Thyroid gland (tissue), 4 donors: ENCODE data around the gene BPHL. TPM values are rescaled to one million over a fixed set of nuclear protein-coding genes. Genes with fewer than 3 reads are reported as not detected.

Experiments used
- DNase-seq, 2 donors: peaks; one replicate each; pipeline ENCODE4 v3.0.0-alpha.2; 2019
- H3K27ac ChIP-seq, 3 donors: fragments of 200-600 bp; sonication (generic); 1 replicate in 2 of 3; 2 replicates in 1 of 3; pipeline ENCODE4 v1.5.1; 2016 to 2019; ENCODE audit warnings: mild to moderate bottlenecking in 1 of 3, moderate library complexity in 1 of 3
- H3K27me3 ChIP-seq: fragments of 200-600 bp; sonication (generic); one replicate; pipeline ENCODE4 v1.5.1; 2019
- H3K36me3 ChIP-seq, 2 donors: fragments of 200-600 bp; sonication (generic); one replicate each; pipeline ENCODE4 v1.5.1; 2016 to 2019
- H3K4me1 ChIP-seq, 2 donors: fragments of 200-600 bp; sonication (generic); one replicate each; pipeline ENCODE4 v1.5.1; 2017 to 2019
- H3K4me3 ChIP-seq, 3 donors: fragments of 200-600 bp; sonication (generic); replicated peaks in 1 of 3; 1 replicate in 2 of 3; 2 replicates in 1 of 3; pipeline ENCODE4 v1.5.1; 2016; ENCODE audit warnings: mild to moderate bottlenecking in 1 of 3
- H3K9me3 ChIP-seq: fragments of 200-600 bp; sonication (generic); one replicate; pipeline ENCODE4 v1.5.1; 2017
- POLR2A ChIP-seq, 2 donors: fragments of 450-650 bp; IDR thresholded peaks; one replicate each; pipeline ENCODE4 v1.6.1; 2017; ENCODE audit warnings: antibody characterized with exemption in 2 of 2, mild to moderate bottlenecking in 2 of 2, moderate library complexity in 1 of 2
- WGBS, 2 donors: methylation state at CpG; one replicate each; pipeline ENCODE4 v1.1.5; 2017; 5-methylcytosine and 5-hydroxymethylcytosine counted together
- intact Hi-C: fragments of 100-400 bp; cut with DNase I; formaldehyde crosslinking; loops from one replicate; pipeline ENCODE4 v1.15.1; 2023
- total RNA-seq, 4 donors: library from RNA; depleted of rRNA; stranded (reverse); fragments of >200 nt; gene quantifications; one replicate each; pipeline ENCODE4 v1.2.3, GENCODE V29; 2016
- TF ChIP-seq, protein P1 (sequence below), 6 experiments: fragments of 200-600 bp in 3 of 6; fragments of 450-650 bp in 3 of 6; sonication (generic) in 3 of 6; IDR thresholded peaks; one replicate each; pipeline ENCODE4 v1.5.1; 2016 to 2019; ENCODE audit warnings: antibody characterized with exemption in 6 of 6, mild to moderate bottlenecking in 2 of 6, inconsistent platforms in 1 of 6, moderate library complexity in 1 of 6

The BPHL gene
- total RNA-seq, 4 donors from 2014 or later: 8.6 to 17.5 (median 11.9) TPM

DNA sequence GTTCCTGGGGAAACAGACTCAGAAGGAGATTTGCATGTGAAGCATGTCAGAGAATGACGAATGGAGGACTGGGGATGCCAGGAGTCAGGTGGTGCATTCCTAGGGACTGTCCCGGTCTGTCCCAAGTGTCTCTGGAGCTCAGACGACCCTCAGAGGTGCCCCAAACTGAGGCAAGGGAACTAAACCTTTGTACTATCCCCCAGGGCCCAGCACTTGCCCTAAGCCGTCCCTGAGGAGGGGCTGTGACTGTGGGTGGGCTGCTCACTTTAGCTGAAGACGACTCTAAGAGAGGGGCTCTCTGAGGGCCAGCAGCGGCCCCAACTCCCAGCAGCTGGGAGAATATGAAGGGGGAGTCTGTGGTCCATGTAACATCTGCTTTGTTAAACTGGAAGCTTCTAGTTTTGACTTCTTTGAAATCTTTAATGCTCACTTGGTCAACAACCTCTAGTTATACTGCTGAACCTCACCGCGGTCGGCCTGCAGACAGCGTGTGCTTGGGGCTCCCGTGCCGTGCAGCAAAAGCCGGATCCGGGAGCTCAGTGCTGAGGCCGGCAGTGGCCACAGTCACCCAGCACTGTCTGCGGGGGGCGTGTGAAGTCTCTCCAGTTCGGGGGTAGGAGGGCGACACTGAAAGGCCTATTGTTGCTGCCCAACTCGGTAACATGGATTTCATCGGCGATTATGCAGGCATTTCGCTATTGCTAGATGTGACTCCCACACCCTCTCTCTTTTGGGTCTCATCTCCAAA, 74.8 kb downstream of the BPHL start:
- Histone ChIP-seq H3K27me3 (no peaks in the 10 kb centered on the region), H3K9me3 (no peaks in the 10 kb centered on the region), H3K27ac (no peak overlapping the region), H3K4me1 (no peaks in the 10 kb centered on the region), H3K4me3 (no peak overlapping the region), H3K36me3 (no peaks in the 10 kb centered on the region)
- no peak for TF ChIP-seq POLR2A (IDR thresholded peaks at IDR 0.05)
- TF ChIP-seq, protein P1, sequence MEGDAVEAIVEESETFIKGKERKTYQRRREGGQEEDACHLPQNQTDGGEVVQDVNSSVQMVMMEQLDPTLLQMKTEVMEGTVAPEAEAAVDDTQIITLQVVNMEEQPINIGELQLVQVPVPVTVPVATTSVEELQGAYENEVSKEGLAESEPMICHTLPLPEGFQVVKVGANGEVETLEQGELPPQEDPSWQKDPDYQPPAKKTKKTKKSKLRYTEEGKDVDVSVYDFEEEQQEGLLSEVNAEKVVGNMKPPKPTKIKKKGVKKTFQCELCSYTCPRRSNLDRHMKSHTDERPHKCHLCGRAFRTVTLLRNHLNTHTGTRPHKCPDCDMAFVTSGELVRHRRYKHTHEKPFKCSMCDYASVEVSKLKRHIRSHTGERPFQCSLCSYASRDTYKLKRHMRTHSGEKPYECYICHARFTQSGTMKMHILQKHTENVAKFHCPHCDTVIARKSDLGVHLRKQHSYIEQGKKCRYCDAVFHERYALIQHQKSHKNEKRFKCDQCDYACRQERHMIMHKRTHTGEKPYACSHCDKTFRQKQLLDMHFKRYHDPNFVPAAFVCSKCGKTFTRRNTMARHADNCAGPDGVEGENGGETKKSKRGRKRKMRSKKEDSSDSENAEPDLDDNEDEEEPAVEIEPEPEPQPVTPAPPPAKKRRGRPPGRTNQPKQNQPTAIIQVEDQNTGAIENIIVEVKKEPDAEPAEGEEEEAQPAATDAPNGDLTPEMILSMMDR (IDR thresholded peaks at IDR 0.05): no peak
- 82 to 84% methylated on average over 14 to 23 of the region's 23 CpGs for WGBS, 2 donors
- intact Hi-C loops: no loop called here
- DNase-seq: no peak

DNA sequence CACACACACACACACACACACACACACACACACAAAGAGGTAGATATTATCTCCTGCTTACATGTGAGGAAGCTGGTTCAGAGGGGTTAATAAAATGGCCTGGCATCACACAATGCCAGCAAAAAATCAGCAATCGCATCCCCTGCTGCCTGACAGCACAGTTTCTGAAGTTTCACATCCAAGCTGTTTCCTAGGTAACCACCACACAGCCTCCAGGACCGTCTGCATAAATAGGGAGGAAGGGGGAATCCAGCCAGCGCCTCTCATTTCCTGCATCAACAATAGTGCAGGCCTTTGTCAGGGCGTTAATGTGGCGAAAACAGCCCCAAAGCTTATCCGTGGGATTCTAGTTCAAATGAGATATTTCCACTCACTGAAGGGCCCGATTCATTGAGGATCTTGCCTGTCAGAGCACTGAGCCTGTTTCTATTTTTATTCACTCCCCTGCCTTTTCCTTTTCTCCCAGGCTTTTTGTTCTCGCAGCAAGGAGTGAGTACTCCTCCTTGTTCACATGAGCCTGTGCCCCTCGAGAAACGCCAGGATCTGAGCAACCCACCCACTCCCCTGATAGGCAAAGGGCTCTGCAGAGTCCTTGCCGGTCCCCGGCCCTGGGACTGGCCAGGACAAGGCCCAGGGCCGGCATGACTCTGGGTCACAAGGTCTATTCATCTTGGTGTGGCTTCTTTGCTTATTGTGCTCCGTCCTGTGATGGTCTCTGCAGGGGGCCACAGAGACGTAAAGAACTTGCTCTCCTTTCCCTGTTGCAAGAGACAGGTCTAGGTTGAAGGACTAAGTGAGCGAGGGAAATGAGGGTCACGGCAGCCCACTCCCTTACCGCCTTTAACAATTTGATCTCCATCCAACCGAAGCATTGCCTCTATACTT, 76.3 kb downstream of the BPHL start:
- Histone ChIP-seq H3K9me3 (no peaks in the 10 kb centered on the region), H3K27me3 (no peaks in the 10 kb centered on the region), H3K4me3 (no peak overlapping the region), H3K4me1 (no peaks in the 10 kb centered on the region), H3K27ac (no peak overlapping the region), H3K36me3 (no peaks in the 10 kb centered on the region)
- WGBS, 2 donors: 67 to 68% methylated on average over 19 of the region's 19 CpGs
- TF ChIP-seq POLR2A (IDR thresholded peaks at IDR 0.05): no peak
- TF ChIP-seq, protein P1 (IDR thresholded peaks at IDR 0.05): no peak
- intact Hi-C loops: no loop called here
- no peak for DNase-seq

DNA sequence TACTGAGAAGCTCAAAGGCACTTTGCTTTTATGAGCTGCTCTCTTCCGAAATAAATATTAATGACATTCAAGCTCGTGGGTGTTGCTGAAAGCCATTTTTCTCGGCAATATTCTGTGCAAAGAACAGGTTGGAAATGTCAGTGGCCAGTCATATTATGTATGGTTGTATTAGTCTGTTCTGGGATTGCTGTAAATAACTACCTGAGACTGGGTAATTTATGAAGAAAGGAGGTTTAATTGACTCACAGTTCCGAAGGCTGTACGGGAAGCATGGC, 76.8 kb downstream of the BPHL start:
- no peaks in the 10 kb centered on the region for H3K27me3 ChIP-seq
- no peak for DNase-seq
- H3K27ac ChIP-seq: no peak overlapping the region
- intact Hi-C loops: no loop called here
- H3K9me3 ChIP-seq: no peaks in the 10 kb centered on the region
- 77 to 86% methylated on average over 5 of the region's 5 CpGs for WGBS, 2 donors
- no peaks in the 10 kb centered on the region for H3K36me3 ChIP-seq
- TF ChIP-seq POLR2A (IDR thresholded peaks at IDR 0.05): no peak
- TF ChIP-seq, protein P1 (IDR thresholded peaks at IDR 0.05): no peak
- H3K4me3 ChIP-seq: no peak overlapping the region
- no peaks in the 10 kb centered on the region for H3K4me1 ChIP-seq

DNA sequence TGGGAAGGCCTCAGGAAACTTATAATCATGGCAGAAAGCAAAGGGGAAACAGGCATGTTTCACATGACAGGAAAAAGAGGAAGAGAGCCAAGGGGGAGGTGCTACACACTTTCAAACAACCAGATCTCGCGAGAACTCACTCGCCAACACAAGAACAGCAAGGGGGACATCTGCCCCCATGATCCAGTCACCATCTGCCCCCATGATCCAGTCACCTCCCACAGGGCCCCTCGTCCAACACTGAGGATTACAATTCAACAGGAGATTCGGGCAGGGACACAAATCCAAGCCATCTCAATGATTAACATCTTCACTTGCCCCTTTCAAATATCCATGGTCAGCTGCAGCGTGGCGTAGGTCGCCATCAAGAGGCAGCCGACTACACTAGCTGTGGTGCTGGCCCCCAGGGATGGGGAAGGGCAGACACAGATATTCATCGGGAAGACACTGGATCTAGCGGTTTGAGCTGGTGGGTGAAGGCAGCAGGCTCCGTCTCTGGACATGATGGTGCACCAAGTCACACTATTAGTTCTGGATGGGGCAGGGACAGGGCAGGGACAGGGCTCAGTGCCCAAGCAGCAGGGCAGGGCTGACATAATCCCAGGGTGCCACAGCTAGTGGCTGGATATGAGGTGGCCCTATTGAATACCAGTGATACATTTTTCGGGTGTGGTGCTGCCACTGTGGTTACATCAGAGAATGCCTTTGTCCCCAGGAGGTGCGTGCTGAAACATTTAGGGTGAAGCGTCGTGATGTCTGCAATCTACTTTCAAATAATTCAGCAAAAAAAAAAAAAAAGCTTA, 77.4 kb downstream of the BPHL start:
- WGBS, 2 donors: 78 to 82% methylated on average over 14 to 16 of the region's 16 CpGs
- TF ChIP-seq, protein P1 (IDR thresholded peaks at IDR 0.05): no peak
- TF ChIP-seq POLR2A (IDR thresholded peaks at IDR 0.05): no peak
- DNase-seq: no peak
- Histone ChIP-seq H3K4me3 (no peak overlapping the region), H3K36me3 (no peaks in the 10 kb centered on the region), H3K27me3 (no peaks in the 10 kb centered on the region), H3K4me1 (no peaks in the 10 kb centered on the region), H3K9me3 (no peaks in the 10 kb centered on the region), H3K27ac (no peak overlapping the region)
- intact Hi-C loops: no loop called here
